Right atrium auricular region (tissue), 2 donors: ENCODE results near the gene SEL1L2. TPM values are rescaled to one million over a fixed set of nuclear protein-coding genes. Genes with fewer than 3 reads are reported as not detected.

Source experiments
- DNase-seq: peaks from one replicate; pipeline ENCODE4 v3.0.0-alpha.2; 2019; ENCODE audit warnings: low spot score
- H3K27ac ChIP-seq, 2 donors: fragments of 200-600 bp; sonication (generic); 1 replicate in 1 of 2; 2 replicates in 1 of 2; pipeline ENCODE4 v1.5.1; 2016 to 2019
- H3K27me3 ChIP-seq, 2 donors: fragments of 200-600 bp; sonication (generic); one replicate each; pipeline versions ENCODE4 v1.5.1 to v1.6.0; 2017 to 2019
- H3K36me3 ChIP-seq: fragments of 200-600 bp; sonication (generic); one replicate; pipeline ENCODE4 v1.5.1; 2016
- H3K4me1 ChIP-seq, 2 donors: fragments of 200-600 bp; sonication (generic); one replicate each; pipeline versions ENCODE4 v1.5.1 to v1.6.0; 2017 to 2019
- H3K4me3 ChIP-seq, 2 donors: fragments of 200-600 bp; sonication (generic); 1 replicate in 1 of 2; 2 replicates in 1 of 2; pipeline ENCODE4 v1.5.1; 2017 to 2019; ENCODE audit warnings: mild to moderate bottlenecking in 1 of 2, moderate library complexity in 1 of 2
- H3K9me3 ChIP-seq, 2 donors: fragments of 200-600 bp; sonication (generic); one replicate each; pipeline ENCODE4 v1.5.1; 2019
- CTCF ChIP-seq, 2 donors: fragments of 200-600 bp; sonication (generic); IDR thresholded peaks; one replicate each; pipeline ENCODE4 v1.5.1; 2019; ENCODE audit warnings: antibody characterized with exemption in 2 of 2
- total RNA-seq, 2 donors: library from RNA; depleted of rRNA; stranded (reverse); fragments of >200 nt; gene quantifications; one replicate each; pipeline ENCODE4 v1.1.0, GENCODE V29; 2016

SEL1L2 gene
- total RNA-seq, 2 donors from 2014 or later = not detected

GRCh38 chr20:13884803-13885202, 105.6 kb downstream of the SEL1L2 start:
- no peak for TF ChIP-seq CTCF (IDR thresholded peaks at IDR 0.05)
- Histone ChIP-seq H3K36me3 (no peaks in the 10 kb centered on the region), H3K27me3 (no peaks in the 10 kb centered on the region), H3K27ac (no peak overlapping the region), H3K9me3 (peaks cover 0 to 2% of the 10 kb centered on the region in 2 donors), H3K4me3 (no peak overlapping the region), H3K4me1 (no peaks in the 10 kb centered on the region)
- DNase-seq = no peak

- Histone ChIP-seq H3K27me3 (no peaks in the 10 kb centered on the region), H3K36me3 (no peaks in the 10 kb centered on the region), H3K4me1 (no peaks in the 10 kb centered on the region), H3K27ac (no peak overlapping the region), H3K4me3 (no peak overlapping the region), H3K9me3 (no peaks in the 10 kb centered on the region)
- DNase-seq = no peak
- no peak for TF ChIP-seq CTCF (IDR thresholded peaks at IDR 0.05)
These were observed 107.0 kb downstream of the SEL1L2 start for GRCh38 chr20:13883425-13883824.

- Histone ChIP-seq H3K4me3 (no peak overlapping the region), H3K9me3 (no peaks in the 10 kb centered on the region)
- no peak for TF ChIP-seq CTCF (IDR thresholded peaks at IDR 0.05)
These were observed 111.8 kb downstream of the SEL1L2 start for GRCh38 chr20:13878566-13878965.

GRCh38 chr20:13877793-13878192, 112.6 kb downstream of the SEL1L2 start:
- Histone ChIP-seq H3K4me3 (no peak overlapping the region), H3K36me3 (no peaks in the 10 kb centered on the region), H3K9me3 (no peaks in the 10 kb centered on the region), H3K27me3 (no peaks in the 10 kb centered on the region), H3K27ac (no peak overlapping the region), H3K4me1 (no peaks in the 10 kb centered on the region)
- TF ChIP-seq CTCF (IDR thresholded peaks at IDR 0.05) = no peak
- no peak for DNase-seq

More at GRCh38 chr20:13878566-13878965, 111.8 kb downstream of the SEL1L2 start:
- DNase-seq = no peak
- no peaks in the 10 kb centered on the region for H3K27me3 ChIP-seq
- no peaks in the 10 kb centered on the region for H3K4me1 ChIP-seq
- no peaks in the 10 kb centered on the region for H3K36me3 ChIP-seq
- H3K27ac ChIP-seq = no peak overlapping the region

GRCh38 chr20:13875265-13875811, 115.1 kb downstream of the SEL1L2 start:
- no peak for TF ChIP-seq CTCF (IDR thresholded peaks at IDR 0.05)
- Histone ChIP-seq H3K9me3 (no peaks in the 10 kb centered on the region), H3K4me3 (no peak overlapping the region), H3K27ac (no peak overlapping the region), H3K27me3 (no peaks in the 10 kb centered on the region), H3K36me3 (no peaks in the 10 kb centered on the region), H3K4me1 (no peaks in the 10 kb centered on the region)
- no peak for DNase-seq
